A549 (cell line): ENCODE results near the gene NGFR. TPM values are rescaled to one million over a fixed set of nuclear protein-coding genes. Genes with fewer than 3 reads are reported as not detected.

Experiments used
- ATAC-seq, 2 experiments: fragments of 200-7000 bp in 1 of 2; fragments of >200 bp in 1 of 2; cut with Nextera tagmentation in 1 of 2; cut with Tn5 transposase in 1 of 2; 3 replicates each; pipeline versions ENCODE4 v1.8.0 to v1.9.1; 2018 to 2020; ENCODE audit warnings: mild to moderate bottlenecking in 1 of 2, moderate library complexity in 1 of 2
- CTCF ChIA-PET: fragments of 300-600 bp; sonication (Branson Sonifier 250); formaldehyde crosslinking; extraction: SDS; loops from one replicate; lab custom pipeline; 2021; ENCODE audit warnings: antibody characterized with exemption, inconsistent platforms; lab: Yijun Ruan, JAX
- POLR2A ChIA-PET: fragments of 350-600 bp; formaldehyde crosslinking; extraction: SDS; loops from one replicate; lab custom pipeline; 2021; ENCODE audit warnings: antibody characterized with exemption, inconsistent platforms; lab: Yijun Ruan, JAX
- DNase-seq, 2 experiments: peaks; one replicate each; pipeline versions ENCODE4 v3.0.0 to v3.0.0-alpha.2; 2011 to 2016; ENCODE audit warnings: low read depth in 1 of 2, low spot score in 1 of 2
- FAIRE-seq: peaks from 2 replicates; lab custom pipeline; 2011; peaks lifted over from hg19 to GRCh38; lab: Jason Lieb, UNC
- H3K27ac ChIP-seq, 2 experiments: fragments of >200 bp; sonication (Bioruptor Twin); formaldehyde crosslinking; 3 replicates each; pipeline ENCODE4 v1.5.1; 2016 to 2017
- H3K4me1 ChIP-seq: fragments of >200 bp; sonication (Bioruptor Twin); formaldehyde crosslinking; 3 replicates; pipeline ENCODE4 v1.6.1; 2016
- H3K4me2 ChIP-seq: fragments of >200 bp; sonication (Bioruptor Twin); formaldehyde crosslinking; 3 replicates; pipeline ENCODE4 v1.6.1; 2016
- H3K4me3 ChIP-seq: fragments of >200 bp; sonication (Bioruptor Twin); formaldehyde crosslinking; 3 replicates; pipeline ENCODE4 v1.5.1; 2016
- H3K9me3 ChIP-seq: fragments of >200 bp; sonication (Bioruptor Twin); formaldehyde crosslinking; 3 replicates; pipeline ENCODE4 v1.6.1; 2016
- FOSB ChIP-seq: fragments of 250-450 bp; sonication (Bioruptor Pico); IDR thresholded peaks from 2 replicates; pipeline ENCODE4 v1.5.0; 2020; ENCODE audit warnings: mild to moderate bottlenecking, moderate library complexity
- FOSL2 ChIP-seq, 2 experiments: fragments of 450-650 bp in 1 of 2; fragments of >200 bp in 1 of 2; sonication (Bioruptor Twin) in 1 of 2; formaldehyde crosslinking; IDR thresholded peaks; 2 replicates each; pipeline versions ENCODE4 v1.5.0 to v1.6.1; 2016 to 2020; ENCODE audit warnings: mild to moderate bottlenecking in 1 of 2, moderate library complexity in 1 of 2
- FOXS1 ChIP-seq: fragments of 250-450 bp; sonication (Bioruptor Pico); IDR thresholded peaks from 2 replicates; pipeline ENCODE4 v1.5.0; 2020; ENCODE audit warnings: mild to moderate bottlenecking, moderate library complexity
- HDAC2 ChIP-seq: fragments of 200-600 bp; sonication (generic); IDR thresholded peaks from 2 replicates; pipeline ENCODE4 v1.6.1; 2016
- HOXB13 ChIP-seq: fragments of 250-450 bp; sonication (Bioruptor Pico); IDR thresholded peaks from 2 replicates; pipeline ENCODE4 v1.5.0; 2020; ENCODE audit warnings: low read depth, mild to moderate bottlenecking, moderate library complexity
- JUN ChIP-seq, 2 experiments: fragments of >200 bp; sonication (Bioruptor Twin); formaldehyde crosslinking; IDR thresholded peaks; 2 replicates in 1 of 2; 3 replicates in 1 of 2; pipeline ENCODE4 v1.6.1; 2016 to 2017
- KDM1A ChIP-seq: fragments of 200-600 bp; sonication (generic); IDR thresholded peaks from 2 replicates; pipeline ENCODE4 v1.6.1; 2016; ENCODE audit warnings: low read depth, mild to moderate bottlenecking
- KDM5A ChIP-seq: fragments of 200-600 bp; sonication (generic); IDR thresholded peaks from 2 replicates; pipeline ENCODE4 v1.6.1; 2016; ENCODE audit warnings: antibody characterized with exemption, mild to moderate bottlenecking
- POLR2AphosphoS2 ChIP-seq: conservative IDR thresholded peaks from 2 replicates; pipeline ENCODE4 v1.6.1; 2012; ENCODE audit warnings: low read length, improper control_type of control experiment, inconsistent platforms
- RAD21 ChIP-seq, 2 experiments: fragments of >200 bp in 1 of 2; sonication (Bioruptor Twin) in 1 of 2; formaldehyde crosslinking in 1 of 2; IDR thresholded peaks in 1 of 2; conservative IDR thresholded peaks in 1 of 2; 2 replicates in 1 of 2; 3 replicates in 1 of 2; pipeline ENCODE4 v1.6.1; 2012 to 2018; ENCODE audit warnings: inconsistent platforms in 1 of 2
- ZFP36 ChIP-seq: fragments of 450-650 bp; IDR thresholded peaks from 2 replicates; pipeline ENCODE4 v1.6.1; 2014; ENCODE audit warnings: borderline replicate concordance; ENCODE audit not compliant: partially characterized antibody
- WGBS: methylation state at CpG from one replicate; pipeline ENCODE4 v1.1.6; 2017; ENCODE audit errors: missing lambda C conversion rate; 5-methylcytosine and 5-hydroxymethylcytosine counted together
- polyA plus RNA-seq, 4 experiments: library from polyadenylated mRNA; depleted of rRNA in 3 of 4; stranded (reverse); fragments of >200 nt; fragmentation: RNase III in 1 of 4; extraction: RNeasy Plus Mini Kit Qiagen cat#74134 plus additional on column Dnase treatment in 1 of 4; gene quantifications; 2 replicates in 3 of 4; 3 replicates in 1 of 4; pipeline ENCODE4 v1.2.3, GENCODE V29; 2011 to 2017
- TF ChIP-seq, protein P1 (sequence below): fragments of 200-600 bp; sonication (generic); IDR thresholded peaks from 2 replicates; pipeline ENCODE4 v1.6.1; 2016; ENCODE audit warnings: antibody characterized with exemption, mild to moderate bottlenecking, moderate library complexity
- TF ChIP-seq, protein P2 (sequence below): fragments of 250-450 bp; sonication (Bioruptor Pico); IDR thresholded peaks from 2 replicates; pipeline ENCODE4 v1.5.0; 2020; ENCODE audit warnings: low read depth, mild to moderate bottlenecking, moderate library complexity
- TF ChIP-seq, protein P3 (sequence below): IDR thresholded peaks from 2 replicates; pipeline ENCODE4 v1.6.1; 2012
- TF ChIP-seq, protein P4 (sequence below): fragments of >200 bp; sonication (Bioruptor Twin); formaldehyde crosslinking; IDR thresholded peaks from 3 replicates; pipeline ENCODE4 v1.5.1; 2016

Gene NGFR
- polyA plus RNA-seq, 2 of the 4 experiments (the other 2 are of a cell fraction): 0.13 to 0.18 TPM

DNA sequence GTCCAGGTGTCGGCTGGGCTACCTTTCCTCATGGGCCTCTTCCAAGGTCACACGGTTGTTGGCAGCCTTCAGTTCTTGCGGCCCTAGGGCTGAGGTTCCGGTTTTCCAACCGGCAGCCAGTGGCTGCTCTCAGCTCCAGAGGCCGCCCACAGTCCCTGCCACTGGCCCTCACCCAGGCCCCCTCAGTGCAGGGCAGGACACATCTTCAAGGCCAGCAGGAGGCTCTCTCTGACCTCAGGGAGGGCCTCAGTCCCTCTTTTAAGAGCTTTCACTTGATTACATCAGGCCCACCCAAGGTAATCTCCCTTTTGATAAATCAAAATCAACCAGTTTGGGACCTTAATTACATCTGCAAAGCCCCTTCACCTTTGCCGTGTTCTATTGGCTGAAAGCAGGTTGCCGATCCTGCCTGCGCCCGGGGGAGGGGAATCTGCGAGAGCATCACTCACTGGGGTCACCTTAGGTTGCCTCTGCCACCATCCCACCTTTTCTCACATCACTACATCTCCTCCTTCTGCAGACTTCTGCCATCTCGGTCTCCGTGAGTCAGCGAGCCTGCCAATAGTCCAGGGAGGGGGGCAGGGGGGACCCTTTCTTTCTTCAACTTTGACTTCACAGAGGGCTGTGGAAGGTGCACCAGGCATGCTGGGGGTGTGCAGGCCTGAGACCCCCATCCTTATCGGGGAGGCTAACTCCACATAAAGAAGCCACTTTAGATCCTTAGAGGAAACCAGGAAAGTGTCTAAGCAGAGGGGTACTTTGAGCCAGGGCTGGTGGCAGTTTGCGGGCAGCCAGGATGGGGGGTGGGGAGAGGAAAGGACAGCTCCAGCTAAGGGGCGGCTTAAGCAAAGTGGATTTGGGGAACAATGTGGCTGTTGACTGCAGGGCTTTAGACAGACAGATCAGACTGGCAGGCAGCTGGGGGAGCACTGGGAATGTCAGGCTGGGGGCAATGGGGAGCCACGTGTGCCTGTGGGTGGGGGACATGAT lies 51.7 kb downstream of the NGFR start (continued):
- TF ChIP-seq, protein P1, sequence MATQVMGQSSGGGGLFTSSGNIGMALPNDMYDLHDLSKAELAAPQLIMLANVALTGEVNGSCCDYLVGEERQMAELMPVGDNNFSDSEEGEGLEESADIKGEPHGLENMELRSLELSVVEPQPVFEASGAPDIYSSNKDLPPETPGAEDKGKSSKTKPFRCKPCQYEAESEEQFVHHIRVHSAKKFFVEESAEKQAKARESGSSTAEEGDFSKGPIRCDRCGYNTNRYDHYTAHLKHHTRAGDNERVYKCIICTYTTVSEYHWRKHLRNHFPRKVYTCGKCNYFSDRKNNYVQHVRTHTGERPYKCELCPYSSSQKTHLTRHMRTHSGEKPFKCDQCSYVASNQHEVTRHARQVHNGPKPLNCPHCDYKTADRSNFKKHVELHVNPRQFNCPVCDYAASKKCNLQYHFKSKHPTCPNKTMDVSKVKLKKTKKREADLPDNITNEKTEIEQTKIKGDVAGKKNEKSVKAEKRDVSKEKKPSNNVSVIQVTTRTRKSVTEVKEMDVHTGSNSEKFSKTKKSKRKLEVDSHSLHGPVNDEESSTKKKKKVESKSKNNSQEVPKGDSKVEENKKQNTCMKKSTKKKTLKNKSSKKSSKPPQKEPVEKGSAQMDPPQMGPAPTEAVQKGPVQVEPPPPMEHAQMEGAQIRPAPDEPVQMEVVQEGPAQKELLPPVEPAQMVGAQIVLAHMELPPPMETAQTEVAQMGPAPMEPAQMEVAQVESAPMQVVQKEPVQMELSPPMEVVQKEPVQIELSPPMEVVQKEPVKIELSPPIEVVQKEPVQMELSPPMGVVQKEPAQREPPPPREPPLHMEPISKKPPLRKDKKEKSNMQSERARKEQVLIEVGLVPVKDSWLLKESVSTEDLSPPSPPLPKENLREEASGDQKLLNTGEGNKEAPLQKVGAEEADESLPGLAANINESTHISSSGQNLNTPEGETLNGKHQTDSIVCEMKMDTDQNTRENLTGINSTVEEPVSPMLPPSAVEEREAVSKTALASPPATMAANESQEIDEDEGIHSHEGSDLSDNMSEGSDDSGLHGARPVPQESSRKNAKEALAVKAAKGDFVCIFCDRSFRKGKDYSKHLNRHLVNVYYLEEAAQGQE: no peak
- TF ChIP-seq, protein P2, sequence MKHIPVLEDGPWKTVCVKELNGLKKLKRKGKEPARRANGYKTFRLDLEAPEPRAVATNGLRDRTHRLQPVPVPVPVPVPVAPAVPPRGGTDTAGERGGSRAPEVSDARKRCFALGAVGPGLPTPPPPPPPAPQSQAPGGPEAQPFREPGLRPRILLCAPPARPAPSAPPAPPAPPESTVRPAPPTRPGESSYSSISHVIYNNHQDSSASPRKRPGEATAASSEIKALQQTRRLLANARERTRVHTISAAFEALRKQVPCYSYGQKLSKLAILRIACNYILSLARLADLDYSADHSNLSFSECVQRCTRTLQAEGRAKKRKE (CRISPR knock-in tag): no peak
- TF ChIP-seq FOSB (CRISPR knock-in tag): no peak
- TF ChIP-seq HOXB13 (CRISPR knock-in tag): no peak

DNA sequence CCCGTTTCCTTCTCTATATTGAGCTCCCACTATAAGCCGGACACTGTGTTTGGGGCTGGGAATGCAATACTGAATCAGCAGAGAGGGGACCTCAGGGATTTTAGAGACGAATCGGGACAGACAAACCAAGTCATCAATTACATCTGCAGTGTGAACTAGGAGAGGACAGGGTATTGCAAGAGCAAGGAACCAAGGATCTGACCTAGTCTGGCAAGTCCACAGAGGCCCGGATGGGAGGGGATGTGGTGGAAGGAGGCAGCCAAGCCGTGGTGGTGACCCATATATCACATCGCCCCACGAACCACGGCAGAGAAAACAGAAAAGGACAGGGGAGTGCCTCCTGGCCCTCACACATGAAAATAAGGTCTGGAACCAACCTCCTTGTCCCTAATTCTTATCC lies 52.5 kb downstream of the NGFR start:
- DNase-seq (no peak), ATAC-seq (no peak), FAIRE-seq (no peak)
- Histone ChIP-seq H3K9me3 (no peaks in the 10 kb centered on the region), H3K4me1 (no peaks in the 10 kb centered on the region), H3K27ac (no peak overlapping the region), H3K4me2 (no peak overlapping the region), H3K4me3 (no peak overlapping the region)
- POLR2A ChIA-PET: no interaction called here
- WGBS: 69% methylated on average over 9 of the region's 9 CpGs
- CTCF ChIA-PET: interaction anchor here (1.1 to 16.9 kb wide), 10 partner anchors 8 to 450 kb away, joined by 3 to 317 read pairs (median 10); partner anchors contain the start of gene NXPH3
- TF ChIP-seq, protein P1: no peak
- TF ChIP-seq JUN (IDR thresholded peaks at IDR 0.05) (no peak), FOSL2 (IDR thresholded peaks at IDR 0.05) (no peak), FOSL2 (CRISPR knock-in tag; IDR thresholded peaks at IDR 0.05) (no peak), RAD21 (conservative IDR thresholded peaks at IDR 0.05 in 1 of 2, IDR thresholded peaks at IDR 0.05 in 1 of 2) (no peak), HDAC2 (no peak), POLR2AphosphoS2 (no peak), FOXS1 (CRISPR knock-in tag) (no peak), KDM1A (no peak), KDM5A (no peak), ZFP36 (no peak)
- TF ChIP-seq, protein P3, sequence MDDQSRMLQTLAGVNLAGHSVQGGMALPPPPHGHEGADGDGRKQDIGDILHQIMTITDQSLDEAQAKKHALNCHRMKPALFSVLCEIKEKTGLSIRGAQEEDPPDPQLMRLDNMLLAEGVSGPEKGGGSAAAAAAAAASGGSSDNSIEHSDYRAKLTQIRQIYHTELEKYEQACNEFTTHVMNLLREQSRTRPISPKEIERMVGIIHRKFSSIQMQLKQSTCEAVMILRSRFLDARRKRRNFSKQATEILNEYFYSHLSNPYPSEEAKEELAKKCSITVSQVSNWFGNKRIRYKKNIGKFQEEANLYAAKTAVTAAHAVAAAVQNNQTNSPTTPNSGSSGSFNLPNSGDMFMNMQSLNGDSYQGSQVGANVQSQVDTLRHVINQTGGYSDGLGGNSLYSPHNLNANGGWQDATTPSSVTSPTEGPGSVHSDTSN: no peak
- TF ChIP-seq, protein P4, sequence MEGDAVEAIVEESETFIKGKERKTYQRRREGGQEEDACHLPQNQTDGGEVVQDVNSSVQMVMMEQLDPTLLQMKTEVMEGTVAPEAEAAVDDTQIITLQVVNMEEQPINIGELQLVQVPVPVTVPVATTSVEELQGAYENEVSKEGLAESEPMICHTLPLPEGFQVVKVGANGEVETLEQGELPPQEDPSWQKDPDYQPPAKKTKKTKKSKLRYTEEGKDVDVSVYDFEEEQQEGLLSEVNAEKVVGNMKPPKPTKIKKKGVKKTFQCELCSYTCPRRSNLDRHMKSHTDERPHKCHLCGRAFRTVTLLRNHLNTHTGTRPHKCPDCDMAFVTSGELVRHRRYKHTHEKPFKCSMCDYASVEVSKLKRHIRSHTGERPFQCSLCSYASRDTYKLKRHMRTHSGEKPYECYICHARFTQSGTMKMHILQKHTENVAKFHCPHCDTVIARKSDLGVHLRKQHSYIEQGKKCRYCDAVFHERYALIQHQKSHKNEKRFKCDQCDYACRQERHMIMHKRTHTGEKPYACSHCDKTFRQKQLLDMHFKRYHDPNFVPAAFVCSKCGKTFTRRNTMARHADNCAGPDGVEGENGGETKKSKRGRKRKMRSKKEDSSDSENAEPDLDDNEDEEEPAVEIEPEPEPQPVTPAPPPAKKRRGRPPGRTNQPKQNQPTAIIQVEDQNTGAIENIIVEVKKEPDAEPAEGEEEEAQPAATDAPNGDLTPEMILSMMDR: no peak
